ENCODE results near the gene RTN4. TPM values are rescaled to one million over a fixed set of nuclear protein-coding genes. Genes with fewer than 3 reads are reported as not detected.
"Not testable (repeated sequence)": the region's sequence is repeated elsewhere in the genome, so short reads cannot be mapped to it uniquely, and the experiment has no call there.

The RTN4 gene
- polyA plus RNA-seq, 1 donor (not counting 4 experiments of a cell fraction or from before 2014, with no cell fraction given) = 406 TPM

DNA sequence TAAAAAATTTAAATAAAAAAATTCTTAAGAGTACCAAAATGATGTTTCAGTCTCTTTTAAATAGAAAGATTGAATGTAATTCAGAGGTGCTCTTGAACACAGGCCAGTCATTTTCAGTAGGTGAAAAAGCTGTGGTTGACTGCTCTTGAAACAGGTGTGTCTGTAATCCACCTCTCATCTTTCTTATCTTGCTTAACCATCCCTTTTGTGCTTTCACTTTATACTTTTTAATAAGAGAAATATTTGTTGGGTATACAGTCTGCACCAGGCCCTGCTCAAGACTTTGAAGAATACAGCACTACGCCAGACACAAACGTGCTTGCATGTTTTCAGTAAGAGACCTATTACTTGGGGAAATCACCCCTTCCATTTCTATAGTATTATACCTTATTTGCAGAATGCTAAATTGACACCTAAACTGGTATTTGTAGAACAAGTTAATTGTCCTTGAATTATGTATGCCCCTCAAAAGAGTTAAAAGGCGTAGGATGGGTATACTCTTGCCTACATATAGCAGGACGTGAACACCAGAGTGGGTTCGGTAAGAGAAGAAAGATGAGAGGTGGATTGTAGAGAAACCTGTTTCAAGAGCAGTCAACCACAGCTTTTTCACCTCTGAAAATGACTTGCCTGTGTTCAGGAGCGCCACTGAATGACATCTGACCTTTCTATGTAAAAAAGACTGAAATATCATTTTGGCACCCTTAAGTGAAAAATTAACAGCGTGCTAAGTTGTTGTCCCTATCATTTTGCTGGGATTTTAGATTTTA lies 4.0 kb upstream of the RTN4 start:
- no peaks in the 10 kb centered on the region for H4K20me1 ChIP-seq (ENCODE audit: control insufficient read depth, extremely low read depth, insufficient read depth, low read length)
- no peak overlapping the region for H3K4me2 ChIP-seq (ENCODE audit: control insufficient read depth, extremely low read depth, insufficient read depth, low read depth, low read length)
- no peak overlapping the region for H3K27ac ChIP-seq (ENCODE audit: control insufficient read depth, insufficient read depth, low read length)
- no peak overlapping the region for H2AFZ ChIP-seq (ENCODE audit: control insufficient read depth, low read length)
- H3K9ac ChIP-seq (ENCODE audit: control insufficient read depth, extremely low read depth, insufficient read depth, low read length) = no peak overlapping the region
- DNase-seq (ENCODE audit: low read depth, low spot score) (no peak), FAIRE-seq (no peak)
- dilution Hi-C loops (cut with MboI; ENCODE audit: extremely low pct_ligation_motif_present, low sequenced_read_pairs) = no loop called here
- no peaks in the 10 kb centered on the region for H3K9me1 ChIP-seq (ENCODE audit: control insufficient read depth, extremely low read depth, insufficient read depth, low read length)
- H3K4me1 ChIP-seq (ENCODE audit: control insufficient read depth, extremely low read depth, insufficient read depth, low read length) = peaks cover 6% of the 10 kb centered on the region
- H3K36me3 ChIP-seq (ENCODE audit: control insufficient read depth in 2 of 2, extremely low read depth in 1 of 2, insufficient read depth in 2 of 2, low read length in 2 of 2) = no peaks in the 10 kb centered on the region
- H3K79me2 ChIP-seq (ENCODE audit: control insufficient read depth, insufficient read depth, low read length) = peaks cover 12% of the 10 kb centered on the region
- no peak for TF ChIP-seq EZH2 (IDR thresholded peaks at IDR 0.05; ENCODE audit: low read length)
- TF ChIP-seq, protein P1, sequence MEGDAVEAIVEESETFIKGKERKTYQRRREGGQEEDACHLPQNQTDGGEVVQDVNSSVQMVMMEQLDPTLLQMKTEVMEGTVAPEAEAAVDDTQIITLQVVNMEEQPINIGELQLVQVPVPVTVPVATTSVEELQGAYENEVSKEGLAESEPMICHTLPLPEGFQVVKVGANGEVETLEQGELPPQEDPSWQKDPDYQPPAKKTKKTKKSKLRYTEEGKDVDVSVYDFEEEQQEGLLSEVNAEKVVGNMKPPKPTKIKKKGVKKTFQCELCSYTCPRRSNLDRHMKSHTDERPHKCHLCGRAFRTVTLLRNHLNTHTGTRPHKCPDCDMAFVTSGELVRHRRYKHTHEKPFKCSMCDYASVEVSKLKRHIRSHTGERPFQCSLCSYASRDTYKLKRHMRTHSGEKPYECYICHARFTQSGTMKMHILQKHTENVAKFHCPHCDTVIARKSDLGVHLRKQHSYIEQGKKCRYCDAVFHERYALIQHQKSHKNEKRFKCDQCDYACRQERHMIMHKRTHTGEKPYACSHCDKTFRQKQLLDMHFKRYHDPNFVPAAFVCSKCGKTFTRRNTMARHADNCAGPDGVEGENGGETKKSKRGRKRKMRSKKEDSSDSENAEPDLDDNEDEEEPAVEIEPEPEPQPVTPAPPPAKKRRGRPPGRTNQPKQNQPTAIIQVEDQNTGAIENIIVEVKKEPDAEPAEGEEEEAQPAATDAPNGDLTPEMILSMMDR (optimal IDR thresholded peaks at IDR 0.05 in 1 of 3, IDR thresholded peaks at IDR 0.05 in 1 of 3, conservative IDR thresholded peaks at IDR 0.05 in 1 of 3; ENCODE audit: extremely low read depth in 1 of 3, insufficient read depth in 2 of 3, low read length in 3 of 3) = no peak
- H3K9me3 ChIP-seq (ENCODE audit: control insufficient read depth, low read depth, low read length) = no peaks in the 10 kb centered on the region
- no peaks in the 10 kb centered on the region for H3K27me3 ChIP-seq (ENCODE audit: control insufficient read depth, extremely low read depth, insufficient read depth, low read length)
- no peak overlapping the region for H3K4me3 ChIP-seq (ENCODE audit: control insufficient read depth in 2 of 3, extremely low read depth in 1 of 3, insufficient read depth in 2 of 3, low read depth in 1 of 3, low read length in 3 of 3)

DNA sequence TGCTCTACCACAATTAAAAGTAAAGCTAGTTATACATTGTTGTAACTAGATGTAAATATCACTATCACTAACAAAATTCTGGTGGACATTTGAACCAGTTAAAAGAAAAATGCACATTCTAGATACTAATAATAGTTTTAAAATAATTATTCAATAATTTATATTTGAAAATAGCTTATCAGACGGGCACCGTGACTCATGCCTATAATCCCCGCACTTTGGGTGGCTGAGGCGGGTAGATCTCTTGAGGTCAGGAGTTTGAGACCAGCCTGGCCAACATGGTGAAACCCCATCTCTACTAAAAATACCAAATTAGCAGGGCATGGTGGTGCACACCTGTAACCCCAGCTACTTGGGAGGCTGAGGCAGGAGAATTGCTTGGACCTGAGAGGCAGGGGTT lies 3.0 kb upstream of the RTN4 start:
- H3K27ac ChIP-seq (ENCODE audit: control insufficient read depth, insufficient read depth, low read length); H3K4me1 ChIP-seq (ENCODE audit: control insufficient read depth, extremely low read depth, insufficient read depth, low read length); H3K27me3 ChIP-seq (ENCODE audit: control insufficient read depth, extremely low read depth, insufficient read depth, low read length); FAIRE-seq; dilution Hi-C loops (cut with MboI; ENCODE audit: extremely low pct_ligation_motif_present, low sequenced_read_pairs); H2AFZ ChIP-seq (ENCODE audit: control insufficient read depth, low read length); H3K4me3 ChIP-seq (ENCODE audit: control insufficient read depth in 2 of 3, extremely low read depth in 1 of 3, insufficient read depth in 2 of 3, low read depth in 1 of 3, low read length in 3 of 3); H4K20me1 ChIP-seq (ENCODE audit: control insufficient read depth, extremely low read depth, insufficient read depth, low read length); H3K36me3 ChIP-seq (ENCODE audit: control insufficient read depth in 2 of 2, extremely low read depth in 1 of 2, insufficient read depth in 2 of 2, low read length in 2 of 2); H3K9ac ChIP-seq (ENCODE audit: control insufficient read depth, extremely low read depth, insufficient read depth, low read length); H3K4me2 ChIP-seq (ENCODE audit: control insufficient read depth, extremely low read depth, insufficient read depth, low read depth, low read length); H3K9me3 ChIP-seq (ENCODE audit: control insufficient read depth, low read depth, low read length); DNase-seq (ENCODE audit: low read depth, low spot score); H3K9me1 ChIP-seq (ENCODE audit: control insufficient read depth, extremely low read depth, insufficient read depth, low read length): not testable (repeated sequence)
- peaks cover 22% of the 10 kb centered on the region for H3K79me2 ChIP-seq (ENCODE audit: control insufficient read depth, insufficient read depth, low read length)
